ENCODE measurements around the gene USP48.

The USP48 gene

DNA sequence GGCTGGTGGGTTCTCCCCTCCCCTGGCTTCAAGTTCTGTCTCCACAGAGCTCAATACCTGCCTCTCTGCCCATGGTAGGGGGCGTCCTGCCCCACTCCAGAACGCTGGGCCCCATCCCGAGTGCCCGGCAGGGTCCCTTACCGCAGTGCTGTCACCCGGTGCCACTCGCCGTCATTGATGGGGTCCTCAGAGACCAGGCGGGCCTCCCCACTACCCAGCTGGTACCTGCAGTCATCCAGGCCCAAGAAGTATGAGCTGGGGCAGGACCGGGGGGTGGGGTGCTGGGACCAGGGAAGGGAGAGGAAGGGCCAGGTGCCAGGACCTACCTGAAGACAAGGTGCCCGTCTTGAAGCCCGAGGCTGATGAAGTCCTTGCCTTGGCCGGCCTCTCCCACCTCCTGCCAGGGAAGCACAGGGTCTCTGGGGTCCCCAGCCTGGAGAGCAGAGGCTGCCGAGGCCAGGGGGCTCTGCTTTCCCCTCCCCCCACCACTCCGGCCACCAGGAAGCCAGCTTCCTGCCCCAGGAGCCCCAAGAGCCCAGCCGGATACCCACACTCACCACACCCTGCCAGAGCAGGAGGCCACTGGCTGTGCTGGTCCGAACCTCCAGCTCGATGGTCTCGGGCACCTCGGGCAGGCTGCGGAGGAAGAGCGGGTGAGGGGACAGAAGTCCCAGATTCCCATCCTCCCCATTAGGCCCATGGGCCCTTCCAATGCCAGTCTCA is 41.2 kb upstream of the USP48 start:
- Histone ChIP-seq H3K27ac (no peak overlapping the region), H3K4me3 (ENCODE audit: low read depth, low read length) (no peak overlapping the region), H3K36me3 (replicated peaks) (peaks cover 49% of the 10 kb centered on the region), H3K27me3 (replicated peaks) (no peaks in the 10 kb centered on the region)
- no peak for DNase-seq
- in situ Hi-C loops (cut with HindIII; ENCODE audit: low pct_ligation_motif_present, low sequenced_read_pairs) = no loop called here
- TF ChIP-seq CTCF (IDR thresholded peaks at IDR 0.05; ENCODE audit: low read depth, low read length, missing control alignments) = no peak

DNA sequence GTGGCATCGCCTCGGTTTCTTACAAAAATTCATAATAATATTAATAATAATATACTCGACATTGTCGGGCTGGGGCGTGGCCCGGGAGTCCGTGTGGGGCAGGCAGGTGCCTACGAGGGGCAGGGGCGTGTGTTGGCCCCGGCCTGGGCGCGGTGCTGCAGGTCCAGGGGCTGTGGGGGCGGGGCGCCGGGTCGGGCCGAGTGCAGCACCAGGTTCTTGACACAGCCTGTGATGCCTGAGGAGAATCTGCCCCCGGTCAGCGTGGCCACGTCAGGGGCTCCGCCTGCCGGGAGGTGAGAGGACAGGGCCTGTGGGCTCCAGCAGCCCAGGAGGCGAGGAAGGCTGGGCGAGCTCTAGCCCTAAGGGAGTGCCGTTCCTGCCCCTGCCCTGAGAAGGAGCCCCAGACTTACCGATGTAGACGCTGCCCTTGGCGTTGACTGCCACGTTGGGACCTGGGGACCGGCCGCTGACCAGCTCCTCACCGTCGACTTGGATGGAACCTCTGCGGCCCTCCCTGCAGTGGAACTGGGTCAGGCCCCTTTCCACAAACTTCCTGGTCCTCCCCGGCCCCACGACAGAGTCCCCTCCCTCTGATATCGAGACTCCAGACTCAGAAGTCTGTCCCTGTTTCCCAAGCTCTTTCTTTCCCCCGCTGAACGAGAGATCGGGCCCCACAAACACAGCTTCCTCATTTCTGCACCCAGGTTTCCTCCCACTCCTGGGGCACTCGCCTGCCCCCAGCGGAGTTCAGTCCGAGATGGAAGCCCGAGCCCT is 40.4 kb upstream of the USP48 start:
- no peak for TF ChIP-seq CTCF (IDR thresholded peaks at IDR 0.05; ENCODE audit: low read depth, low read length, missing control alignments)
- no peaks in the 10 kb centered on the region for H3K27me3 ChIP-seq (replicated peaks)
- H3K27ac ChIP-seq = no peak overlapping the region
- H3K36me3 ChIP-seq (replicated peaks) = peaks cover 41% of the 10 kb centered on the region
- in situ Hi-C loops (cut with HindIII; ENCODE audit: low pct_ligation_motif_present, low sequenced_read_pairs) = no loop called here
- no peak overlapping the region for H3K4me3 ChIP-seq (ENCODE audit: low read depth, low read length)
- DNase-seq = no peak

- Histone ChIP-seq H3K27me3 (replicated peaks) (no peaks in the 10 kb centered on the region), H3K27ac (no peak overlapping the region), H3K36me3 (replicated peaks) (peaks cover 32% of the 10 kb centered on the region), H3K4me3 (ENCODE audit: low read depth, low read length) (no peak overlapping the region)
- no peak for TF ChIP-seq CTCF (IDR thresholded peaks at IDR 0.05; ENCODE audit: low read depth, low read length, missing control alignments)
- no peak for DNase-seq
- in situ Hi-C loops (cut with HindIII; ENCODE audit: low pct_ligation_motif_present, low sequenced_read_pairs) = no loop called here
These were observed 39.4 kb upstream of the USP48 start for GRCh38 chr1:21822349-21822748.

GRCh38 chr1:21821385-21822019 is 38.6 kb upstream of the USP48 start:
- Histone ChIP-seq H3K27me3 (replicated peaks) (no peaks in the 10 kb centered on the region), H3K4me3 (ENCODE audit: low read depth, low read length) (no peak overlapping the region), H3K27ac (no peak overlapping the region), H3K36me3 (replicated peaks) (peaks cover 25% of the 10 kb centered on the region)
- DNase-seq = no peak
- in situ Hi-C loops (cut with HindIII; ENCODE audit: low pct_ligation_motif_present, low sequenced_read_pairs) = no loop called here
- TF ChIP-seq CTCF (IDR thresholded peaks at IDR 0.05; ENCODE audit: low read depth, low read length, missing control alignments) = no peak

DNA sequence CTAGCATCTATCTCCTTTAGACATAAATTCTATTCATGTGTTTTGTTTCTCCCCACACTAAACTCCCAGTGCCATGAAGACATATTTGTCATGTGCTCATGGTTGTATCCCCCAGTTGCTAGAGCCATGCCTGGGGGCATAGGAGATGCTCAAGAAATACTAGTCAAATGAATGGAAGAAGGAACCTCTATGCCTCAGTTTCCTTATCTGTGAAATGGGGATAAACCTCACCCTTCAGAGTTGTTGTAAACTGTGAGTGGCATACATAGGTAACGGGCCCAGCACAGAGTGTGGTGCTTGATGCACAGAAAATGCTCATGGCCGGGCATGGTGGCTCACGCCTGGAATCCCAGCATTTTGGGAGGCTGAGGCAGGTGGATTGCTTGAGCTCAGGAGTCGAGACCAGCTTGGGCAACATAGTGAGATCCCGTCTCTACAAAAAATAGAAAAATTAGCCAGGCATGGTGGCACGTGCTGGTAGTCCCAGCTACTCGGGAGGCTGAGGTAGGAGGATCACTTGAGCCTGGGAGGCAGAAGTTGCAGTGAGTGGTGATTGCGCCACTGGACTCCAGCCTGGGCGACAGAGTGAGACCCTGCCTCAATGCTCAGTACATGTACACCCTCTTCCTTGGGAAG is 37.8 kb upstream of the USP48 start:
- Histone ChIP-seq H3K4me3 (ENCODE audit: low read depth, low read length) (no peak overlapping the region), H3K36me3 (replicated peaks) (peaks cover 22% of the 10 kb centered on the region), H3K27me3 (replicated peaks) (no peaks in the 10 kb centered on the region), H3K27ac (no peak overlapping the region)
- in situ Hi-C loops (cut with HindIII; ENCODE audit: low pct_ligation_motif_present, low sequenced_read_pairs) = no loop called here
- DNase-seq = no peak
- TF ChIP-seq CTCF (IDR thresholded peaks at IDR 0.05; ENCODE audit: low read depth, low read length, missing control alignments) = no peak
